OCI-LY3 (cell line): ENCODE measurements around the gene CHMP5.

Experiments used
- CTCF ChIP-seq: fragments of 200-600, 300-600 bp; sonication (generic); IDR thresholded peaks from 2 replicates; pipeline ENCODE4 v1.5.1; 2014; ENCODE audit warnings: antibody characterized with exemption, low read length, low read depth
- EZH2phosphoT487 ChIP-seq: fragments of 200-600 bp; shearing (Covaris generic); IDR thresholded peaks from 2 replicates; pipeline ENCODE4 v1.6.1; 2018; ENCODE audit warnings: antibody characterized with exemption, mixed run types, low read depth

- TF ChIP-seq CTCF, result no peak
- TF ChIP-seq EZH2phosphoT487, result no peak
Measured at GRCh38 chr9:33320230-33320567, 55.4 kb downstream of the CHMP5 start.
